ENCODE data around the gene RBM6. TPM values are rescaled to one million over a fixed set of nuclear protein-coding genes. Genes with fewer than 3 reads are reported as not detected.
A peak's percentile ranks its signal among the peaks of the same experiment; 100 is the strongest.

The RBM6 gene
- total and polyA plus RNA-seq, 11 donors: 21.1 to 75.1 (median 32.6) TPM

GRCh38 chr3:49898991-49899390 is 41.0 kb upstream of the RBM6 start:
- intact Hi-C loops (cut with DNase I): loop anchor here in 1 of 10 donors (10.0 kb wide), 1 partner anchor 194 kb away; no protein-coding TSS in a partner anchor
- 81 to 85% (median 82%) methylated on average over 6 of the region's 6 CpGs for WGBS, 4 donors
- H3K27ac ChIP-seq: no peak overlapping the region
- no peak overlapping the region for H3K4me3 ChIP-seq
- H3K36me3 ChIP-seq: no peaks in the 10 kb centered on the region
- no peaks in the 10 kb centered on the region for H3K27me3 ChIP-seq
- no peaks in the 10 kb centered on the region for H3K9me3 ChIP-seq
- no peak for DNase-seq
- no peak for TF ChIP-seq CTCF (IDR thresholded peaks at IDR 0.05)
- no peak for TF ChIP-seq POLR2A (IDR thresholded peaks at IDR 0.05)
- peaks cover 3 to 24% (median 12%) of the 10 kb centered on the region in 12 donors for H3K4me1 ChIP-seq
- ATAC-seq: no peak

- Histone ChIP-seq H3K4me3 (no peak overlapping the region), H3K4me1 (peaks cover 3 to 26% (median 14%) of the 10 kb centered on the region in 12 donors), H3K27me3 (no peaks in the 10 kb centered on the region), H3K9me3 (no peaks in the 10 kb centered on the region), H3K36me3 (no peaks in the 10 kb centered on the region), H3K27ac (no peak overlapping the region)
- TF ChIP-seq POLR2A (IDR thresholded peaks at IDR 0.05) (no peak), CTCF (IDR thresholded peaks at IDR 0.05) (peak in 10 of 12 donors; percentile 8 to 48 (median 23))
- DNase-seq (no peak), ATAC-seq (no peak)
- intact Hi-C loops (cut with DNase I): loop anchor here in 6 of 10 donors (5.0 to 10.0 kb wide), 8 partner anchors 43 to 355 kb away; partner anchors contain the start of genes AMIGO3 (in 1 of the 6), GMPPB (in 1 of the 6) and TRAIP (in 1 of the 6)
- WGBS, 4 donors: 67 to 75% (median 72%) methylated on average over 4 to 5 of the region's 5 CpGs
Measured at GRCh38 chr3:49899815-49900214, 40.1 kb upstream of the RBM6 start.

GRCh38 chr3:49900491-49901153 is 39.3 kb upstream of the RBM6 start:
- Histone ChIP-seq H3K36me3 (no peaks in the 10 kb centered on the region), H3K4me1 (peaks cover 5 to 30% (median 18%) of the 10 kb centered on the region in 12 donors), H3K27ac (peak overlapping the region in 2 of 12 donors; percentile 9 to 14), H3K9me3 (no peaks in the 10 kb centered on the region), H3K27me3 (no peaks in the 10 kb centered on the region), H3K4me3 (no peak overlapping the region)
- ATAC-seq (peak; percentile 63 to 85 (median 75)), DNase-seq (peak in 4 of 5 donors; percentile 33 to 79 (median 58))
- TF ChIP-seq CTCF (IDR thresholded peaks at IDR 0.05): no peak
- TF ChIP-seq POLR2A (IDR thresholded peaks at IDR 0.05): no peak
- intact Hi-C loops (cut with DNase I): loop anchor here in 6 of 10 donors (5.0 to 10.0 kb wide), 8 partner anchors 43 to 356 kb away; partner anchors contain the start of genes AMIGO3 (in 1 of the 6), GMPPB (in 1 of the 6) and TRAIP (in 1 of the 6)
- 58 to 63% (median 59%) methylated on average over 5 to 8 of the region's 8 CpGs for WGBS, 4 donors

Data from heart left ventricle (tissue), 16 donors.